22Rv1 (cell line): ENCODE results near the gene PARP9.

Source experiments
- CTCF ChIP-seq: fragments of 450-650 bp; IDR thresholded peaks from 2 replicates; pipeline ENCODE4 v1.5.1; 2017; ENCODE audit warnings: mild to moderate bottlenecking
- ZFX ChIP-seq: fragments of 450-650 bp; IDR thresholded peaks from 2 replicates; pipeline ENCODE4 v1.6.1; 2017; ENCODE audit warnings: antibody characterized with exemption, borderline replicate concordance

- TF ChIP-seq CTCF (no peak), ZFX (no peak)
Measured at GRCh38 chr3:122589297-122589696, 25.2 kb upstream of the PARP9 start.
